Cardiac muscle cell (in vitro differentiated cells and primary cell): ENCODE measurements around the gene KCTD1. TPM values are rescaled to one million over a fixed set of nuclear protein-coding genes. Genes with fewer than 3 reads are reported as not detected.

Experiments
- DNase-seq, 2 donors: peaks; one replicate each; pipeline versions ENCODE4 v3.0.0 to v3.0.0-alpha.2; 2010 to 2017; ENCODE audit warnings: low read depth in 1 of 2, low spot score in 1 of 2
- H3K27ac ChIP-seq: fragments of 200-600 bp; sonication (generic); 2 replicates; pipeline ENCODE4 v1.5.1; 2016
- H3K27me3 ChIP-seq: fragments of 200-600 bp; sonication (generic); 2 replicates; pipeline ENCODE4 v1.6.0; 2016; ENCODE audit warnings: control low read depth
- H3K36me3 ChIP-seq: fragments of 200-600 bp; sonication (generic); 2 replicates; pipeline ENCODE4 v1.5.1; 2016; ENCODE audit warnings: control low read depth
- H3K4me1 ChIP-seq: fragments of 200-600 bp; sonication (generic); 2 replicates; pipeline ENCODE4 v1.8.1; 2017; ENCODE audit warnings: low read depth, mild to moderate bottlenecking, mixed run types
- H3K4me3 ChIP-seq: fragments of 200-600 bp; sonication (generic); 2 replicates; pipeline ENCODE4 v1.5.1; 2016; ENCODE audit warnings: mild to moderate bottlenecking
- H3K9me3 ChIP-seq: fragments of 200-600 bp; sonication (generic); 2 replicates; pipeline ENCODE4 v1.5.1; 2017; ENCODE audit warnings: low read depth, mild to moderate bottlenecking, control low read depth
- polyA plus RNA-seq: library from polyadenylated mRNA; unstranded; fragments of >200 nt; fragmentation: Nextera tagmentation; extraction: Ambion mirVana; gene quantifications from 2 replicates; pipeline ENCODE4 v1.2.1, GENCODE V29; 2016
- total RNA-seq: library from RNA; depleted of rRNA; stranded (reverse); fragments of >200 nt; gene quantifications from 2 replicates; pipeline ENCODE4 v1.2.3, GENCODE V29; 2016
- TF ChIP-seq, protein P1 (sequence below): IDR thresholded peaks from 2 replicates; pipeline ENCODE4 v1.5.1; 2012; ENCODE audit warnings: low read depth, mild to moderate bottlenecking, low read length

Gene KCTD1
- total and polyA plus RNA-seq, 2 experiments from 2014 or later = 3.9 to 23.1 TPM

DNA sequence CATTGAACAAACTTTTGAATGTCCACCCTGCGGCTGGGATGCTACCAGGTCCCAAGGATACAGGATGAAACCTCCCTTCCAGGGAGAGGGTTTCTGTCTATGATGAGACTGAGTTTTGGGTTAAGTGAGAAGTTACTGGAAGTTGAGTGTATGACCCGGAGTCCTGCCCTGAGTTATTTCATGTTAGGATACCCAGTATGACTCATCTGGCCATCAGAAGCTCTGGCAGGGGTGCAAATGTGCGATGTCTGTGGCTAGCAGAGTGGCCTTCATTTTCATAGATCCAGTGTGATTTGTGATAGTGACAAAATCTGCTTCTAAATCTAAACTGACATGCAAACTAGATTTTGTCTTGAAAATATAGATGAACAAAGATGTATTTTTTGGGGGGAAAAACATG is 55.3 kb downstream of the KCTD1 start:
- TF ChIP-seq, protein P1, sequence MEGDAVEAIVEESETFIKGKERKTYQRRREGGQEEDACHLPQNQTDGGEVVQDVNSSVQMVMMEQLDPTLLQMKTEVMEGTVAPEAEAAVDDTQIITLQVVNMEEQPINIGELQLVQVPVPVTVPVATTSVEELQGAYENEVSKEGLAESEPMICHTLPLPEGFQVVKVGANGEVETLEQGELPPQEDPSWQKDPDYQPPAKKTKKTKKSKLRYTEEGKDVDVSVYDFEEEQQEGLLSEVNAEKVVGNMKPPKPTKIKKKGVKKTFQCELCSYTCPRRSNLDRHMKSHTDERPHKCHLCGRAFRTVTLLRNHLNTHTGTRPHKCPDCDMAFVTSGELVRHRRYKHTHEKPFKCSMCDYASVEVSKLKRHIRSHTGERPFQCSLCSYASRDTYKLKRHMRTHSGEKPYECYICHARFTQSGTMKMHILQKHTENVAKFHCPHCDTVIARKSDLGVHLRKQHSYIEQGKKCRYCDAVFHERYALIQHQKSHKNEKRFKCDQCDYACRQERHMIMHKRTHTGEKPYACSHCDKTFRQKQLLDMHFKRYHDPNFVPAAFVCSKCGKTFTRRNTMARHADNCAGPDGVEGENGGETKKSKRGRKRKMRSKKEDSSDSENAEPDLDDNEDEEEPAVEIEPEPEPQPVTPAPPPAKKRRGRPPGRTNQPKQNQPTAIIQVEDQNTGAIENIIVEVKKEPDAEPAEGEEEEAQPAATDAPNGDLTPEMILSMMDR = no peak
- no peaks in the 10 kb centered on the region for H3K4me1 ChIP-seq
- no peaks in the 10 kb centered on the region for H3K27me3 ChIP-seq
- H3K4me3 ChIP-seq = no peak overlapping the region
- no peak overlapping the region for H3K27ac ChIP-seq
- peak in 1 of 2 donors; percentile 22 for DNase-seq
- no peaks in the 10 kb centered on the region for H3K36me3 ChIP-seq
- H3K9me3 ChIP-seq = no peaks in the 10 kb centered on the region

GRCh38 chr18:26491194-26491816 is 57.0 kb downstream of the KCTD1 start:
- Histone ChIP-seq H3K36me3 (no peaks in the 10 kb centered on the region), H3K9me3 (no peaks in the 10 kb centered on the region), H3K4me3 (no peak overlapping the region), H3K27me3 (no peaks in the 10 kb centered on the region), H3K27ac (no peak overlapping the region), H3K4me1 (no peaks in the 10 kb centered on the region)
- TF ChIP-seq, protein P1 = no peak
- no peak for DNase-seq

- Histone ChIP-seq H3K4me1 (no peaks in the 10 kb centered on the region), H3K4me3 (no peak overlapping the region), H3K27me3 (no peaks in the 10 kb centered on the region), H3K9me3 (no peaks in the 10 kb centered on the region), H3K36me3 (no peaks in the 10 kb centered on the region), H3K27ac (no peak overlapping the region)
- TF ChIP-seq, protein P1 = no peak
- peak in 1 of 2 donors; percentile 13 for DNase-seq
These were observed 58.5 kb downstream of the KCTD1 start for GRCh38 chr18:26489881-26490280.

DNA sequence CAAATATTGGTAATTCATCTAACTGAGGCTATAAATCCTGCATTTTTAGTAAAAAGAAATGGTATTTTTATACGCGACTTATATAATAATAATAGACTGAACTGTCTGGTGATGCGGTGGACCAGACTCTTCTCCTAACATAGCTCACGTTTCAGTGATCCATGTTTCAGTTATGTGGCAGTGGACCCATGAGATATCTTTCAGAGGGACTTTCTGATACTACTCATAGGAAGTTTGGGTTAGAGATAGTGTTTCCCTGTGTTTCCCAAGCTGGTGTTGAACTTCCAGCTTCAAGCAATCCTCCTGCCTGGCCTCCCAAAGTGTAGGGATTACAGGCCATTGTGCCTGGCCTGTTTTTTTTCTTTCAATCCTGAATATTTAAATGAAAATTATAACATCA is 59.2 kb downstream of the KCTD1 start:
- no peak overlapping the region for H3K27ac ChIP-seq
- no peaks in the 10 kb centered on the region for H3K27me3 ChIP-seq
- no peaks in the 10 kb centered on the region for H3K36me3 ChIP-seq
- H3K4me3 ChIP-seq = no peak overlapping the region
- TF ChIP-seq, protein P1 = no peak
- H3K4me1 ChIP-seq = no peaks in the 10 kb centered on the region
- DNase-seq = no peak
- H3K9me3 ChIP-seq = no peaks in the 10 kb centered on the region

GRCh38 chr18:26488417-26489009 is 59.8 kb downstream of the KCTD1 start:
- Histone ChIP-seq H3K27me3 (no peaks in the 10 kb centered on the region), H3K36me3 (no peaks in the 10 kb centered on the region)
- no peak for DNase-seq

More at GRCh38 chr18:26488417-26489009, 59.8 kb downstream of the KCTD1 start:
- Histone ChIP-seq H3K4me1 (no peaks in the 10 kb centered on the region), H3K4me3 (no peak overlapping the region), H3K27ac (no peak overlapping the region), H3K9me3 (no peaks in the 10 kb centered on the region)
- TF ChIP-seq, protein P1 = no peak
